ENCODE measurements around the gene GNG12.
"Not testable (repeated sequence)": the region's sequence is repeated elsewhere in the genome, so short reads cannot be mapped to it uniquely, and the experiment has no call there.

GNG12 gene

DNA sequence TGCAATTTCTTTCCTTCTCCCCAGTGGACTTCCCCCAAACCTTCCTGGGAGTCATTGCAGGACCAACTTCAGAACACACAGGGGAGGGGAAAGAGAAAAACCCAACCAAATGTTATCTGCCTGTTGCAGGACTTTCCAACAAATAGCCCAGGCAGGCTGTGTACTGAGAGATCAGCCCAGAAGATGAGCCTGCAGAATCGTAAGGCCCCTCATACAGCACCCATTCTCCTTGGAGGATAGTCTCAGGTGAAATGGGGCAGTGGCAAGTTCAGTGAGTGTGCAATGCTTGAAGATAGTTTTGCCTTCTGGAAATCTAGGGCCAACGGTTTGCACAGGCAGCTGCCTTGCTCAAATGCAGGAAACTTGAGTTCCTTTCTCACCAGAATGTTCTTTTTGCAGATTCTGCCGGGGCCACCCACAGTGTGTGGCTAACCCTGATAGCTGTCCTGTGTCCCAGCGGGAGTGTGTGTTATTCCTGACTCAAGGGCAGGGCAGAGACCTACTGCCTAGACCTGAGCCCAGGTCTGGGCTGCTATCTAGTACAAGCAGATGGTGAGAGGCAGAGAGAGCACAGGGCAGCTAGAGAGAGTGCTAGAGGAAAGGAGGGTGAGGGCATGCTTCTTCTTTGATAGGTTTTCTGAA lies 99.5 kb downstream of the GNG12 start:
- no peak for DNase-seq (ENCODE audit: low read depth)

GRCh38 chr1:67732750-67733151 lies 100.5 kb downstream of the GNG12 start:
- DNase-seq (ENCODE audit: low read depth), result no peak

DNA sequence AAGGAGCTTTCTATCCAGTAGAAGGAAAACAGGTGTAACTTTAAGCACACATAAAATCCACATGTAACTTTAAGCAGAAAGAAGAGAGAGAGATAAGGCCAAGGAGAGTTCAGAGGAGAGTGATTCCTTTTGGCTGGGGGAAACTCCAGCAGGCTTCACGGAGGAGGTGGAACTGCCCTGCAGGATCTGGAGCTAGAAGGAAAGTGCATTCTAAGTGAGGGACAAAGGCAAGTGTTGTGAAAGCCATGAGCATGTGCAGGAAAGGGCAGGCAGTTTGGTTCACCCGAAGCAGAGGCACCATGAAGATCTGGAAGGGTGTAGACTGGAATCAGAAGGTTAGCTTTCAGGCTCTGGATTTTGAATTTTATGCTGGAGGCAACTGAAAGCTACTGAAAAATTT lies 101.9 kb downstream of the GNG12 start:
- DNase-seq (ENCODE audit: low read depth), result no peak

DNA sequence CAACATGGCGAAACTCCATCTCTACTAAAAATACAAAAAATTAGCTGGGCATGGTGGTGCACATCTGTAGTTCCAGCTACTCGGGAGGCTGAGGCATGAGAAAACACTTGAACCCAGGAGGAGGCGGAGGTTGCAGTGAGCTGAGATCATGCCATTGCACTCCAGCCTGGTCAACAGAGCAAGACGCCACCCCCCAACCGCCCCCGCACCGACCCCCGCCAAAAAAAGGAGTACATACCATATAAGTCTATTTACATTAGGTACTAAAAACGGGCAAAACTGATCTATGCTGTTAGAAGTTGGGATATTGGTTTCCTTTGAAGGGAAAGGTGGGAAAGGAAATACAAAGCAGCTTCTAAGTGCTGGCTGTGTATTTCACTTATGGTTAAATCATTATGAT lies 103.0 kb downstream of the GNG12 start:
- not testable (repeated sequence) for DNase-seq (ENCODE audit: low read depth)

DNA sequence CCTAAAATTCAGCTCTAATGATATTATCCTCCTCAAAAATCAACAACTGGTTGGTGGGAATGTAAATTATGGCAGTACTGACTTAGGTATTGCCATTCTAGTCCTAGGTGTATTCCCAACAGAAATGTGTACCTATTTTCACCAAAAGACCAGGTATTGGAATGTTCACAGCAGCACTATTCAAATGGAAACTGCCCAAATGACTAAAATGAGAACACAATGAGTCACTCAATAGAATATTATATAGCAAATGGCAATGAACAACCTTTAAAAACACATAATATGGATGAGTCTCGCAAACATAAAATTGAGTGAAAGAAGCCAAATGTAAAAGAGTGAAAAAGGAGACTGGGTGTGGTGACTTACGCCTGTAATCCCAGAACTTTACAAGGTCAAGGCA lies 103.4 kb downstream of the GNG12 start:
- no peak for DNase-seq (ENCODE audit: low read depth)

DNA sequence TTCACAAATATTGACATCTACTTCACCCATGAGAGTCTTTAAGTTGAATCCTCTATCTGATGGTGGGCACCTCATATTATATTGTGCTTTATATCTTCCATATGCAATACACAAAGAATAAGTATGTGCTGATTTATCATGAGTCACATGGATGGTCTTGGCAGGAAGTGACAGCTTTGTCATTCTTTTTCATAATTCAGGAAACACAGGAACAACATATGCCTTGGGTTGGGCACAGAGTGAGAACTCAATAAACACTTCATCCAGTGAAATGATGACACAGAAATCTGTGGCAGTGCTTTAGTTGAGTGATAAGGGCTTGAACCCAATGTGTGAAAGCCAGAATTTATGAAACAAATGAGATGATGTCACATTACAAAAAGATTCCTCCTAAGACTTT lies 107.0 kb downstream of the GNG12 start:
- no peak for DNase-seq (ENCODE audit: low read depth)

GRCh38 chr1:67724928-67725560 lies 108.2 kb downstream of the GNG12 start:
- DNase-seq (ENCODE audit: low read depth), result no peak

DNA sequence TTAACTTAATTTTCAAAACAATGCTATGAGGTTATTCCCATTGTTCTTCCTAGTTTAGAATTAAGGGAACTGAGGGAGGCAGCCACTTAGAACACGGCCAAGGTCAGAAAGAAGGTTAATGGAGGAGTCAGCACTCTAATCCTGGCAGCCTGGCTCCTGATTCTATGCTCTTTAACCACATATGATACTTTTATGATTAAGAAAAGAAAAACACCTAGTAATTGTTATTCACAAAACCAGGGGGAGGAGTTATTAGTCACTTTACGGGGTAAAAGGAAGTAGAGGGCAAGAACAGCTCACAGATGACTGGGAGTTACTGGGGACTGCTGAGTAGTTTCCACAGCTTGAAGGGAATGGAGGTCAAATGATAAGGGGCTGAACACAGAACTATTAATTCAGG lies 109.6 kb downstream of the GNG12 start:
- no peak for DNase-seq (ENCODE audit: low read depth)

GRCh38 chr1:67723126-67723525 lies 110.1 kb downstream of the GNG12 start:
- DNase-seq (ENCODE audit: low read depth), result no peak

DNA sequence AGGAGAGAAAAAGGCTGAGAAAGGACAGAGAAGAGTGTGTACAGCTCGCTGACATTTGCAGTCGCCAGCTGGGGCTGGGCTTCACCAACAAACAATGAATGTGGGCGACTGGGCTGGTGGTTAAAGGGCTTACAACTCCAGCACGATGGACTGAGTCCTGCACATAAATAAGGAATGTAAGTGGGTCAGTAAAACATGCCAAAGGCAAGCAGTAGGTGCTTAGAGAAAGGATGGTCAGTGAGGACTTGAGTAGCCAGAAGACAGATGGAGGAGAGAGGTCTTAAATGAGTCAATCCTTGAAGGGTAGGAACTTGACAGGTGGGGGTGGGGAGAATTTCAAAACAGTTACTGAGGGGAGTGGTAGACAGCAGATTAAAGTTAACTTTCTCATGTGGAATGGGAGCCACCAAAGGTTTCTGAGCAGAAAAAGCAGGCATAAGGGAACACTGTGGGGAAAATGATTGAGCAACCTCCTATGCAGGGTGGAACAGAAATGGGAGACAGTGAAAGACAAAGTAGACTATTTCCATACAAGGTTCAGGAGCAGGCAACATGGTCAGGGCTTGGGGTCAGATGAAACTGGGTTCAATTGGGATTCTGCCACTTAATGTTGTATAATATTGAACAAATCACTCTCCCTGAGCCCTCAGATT lies 110.8 kb downstream of the GNG12 start:
- DNase-seq (ENCODE audit: low read depth), result no peak

- no peak for DNase-seq (ENCODE audit: low read depth)
These were observed 111.5 kb downstream of the GNG12 start for GRCh38 chr1:67721650-67722291.

- no peak for DNase-seq (ENCODE audit: low read depth)
These were observed 112.2 kb downstream of the GNG12 start for GRCh38 chr1:67721112-67721511.

DNA sequence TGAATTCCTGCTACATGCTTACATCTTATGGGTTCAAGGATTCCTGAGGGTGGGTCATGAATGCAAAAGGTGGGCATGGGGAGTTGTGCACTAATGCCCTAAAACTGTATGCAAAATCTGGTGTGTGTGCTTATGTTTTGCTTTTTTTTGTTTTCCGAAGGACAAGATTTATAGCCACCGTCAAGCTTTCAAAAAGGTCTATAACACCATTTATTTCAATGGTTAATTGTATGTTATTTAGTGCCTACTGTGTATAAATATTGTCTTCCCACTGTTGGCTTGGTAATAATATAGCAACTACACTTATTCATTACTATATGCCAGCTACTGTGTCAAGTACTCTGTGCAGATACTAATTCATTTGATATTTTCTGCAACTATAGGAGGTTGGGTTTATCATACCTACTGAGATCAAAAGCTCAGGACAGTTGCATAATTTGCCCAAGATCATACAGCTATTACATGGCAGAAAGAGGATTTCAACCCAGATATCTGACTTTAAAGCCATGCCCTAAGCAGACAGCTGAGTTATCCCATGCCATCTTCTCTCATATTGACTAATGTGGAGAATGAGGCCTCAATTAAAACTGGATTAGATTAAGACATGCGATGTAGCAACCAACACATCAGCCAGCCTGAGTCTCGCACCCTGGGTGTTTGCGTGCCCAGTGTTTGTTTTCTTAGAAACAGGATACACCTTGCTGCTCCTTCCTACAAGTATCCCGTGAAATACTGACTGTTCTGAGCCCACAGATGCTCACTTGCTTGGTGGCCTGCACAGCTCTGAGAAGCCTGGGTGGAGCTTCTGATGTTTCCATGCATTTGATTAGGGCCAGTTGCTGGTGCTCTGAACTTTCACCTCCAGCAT lies 113.7 kb downstream of the GNG12 start:
- DNase-seq (ENCODE audit: low read depth), result no peak

- DNase-seq (ENCODE audit: low read depth), result no peak
These were observed 115.4 kb downstream of the GNG12 start for GRCh38 chr1:67717876-67718275.

- peak; percentile 68 for DNase-seq (ENCODE audit: low read depth)
These were observed 116.5 kb downstream of the GNG12 start for GRCh38 chr1:67716800-67717199.

- DNase-seq (ENCODE audit: low read depth), result no peak
These were observed 117.4 kb downstream of the GNG12 start for GRCh38 chr1:67715819-67716218.

DNA sequence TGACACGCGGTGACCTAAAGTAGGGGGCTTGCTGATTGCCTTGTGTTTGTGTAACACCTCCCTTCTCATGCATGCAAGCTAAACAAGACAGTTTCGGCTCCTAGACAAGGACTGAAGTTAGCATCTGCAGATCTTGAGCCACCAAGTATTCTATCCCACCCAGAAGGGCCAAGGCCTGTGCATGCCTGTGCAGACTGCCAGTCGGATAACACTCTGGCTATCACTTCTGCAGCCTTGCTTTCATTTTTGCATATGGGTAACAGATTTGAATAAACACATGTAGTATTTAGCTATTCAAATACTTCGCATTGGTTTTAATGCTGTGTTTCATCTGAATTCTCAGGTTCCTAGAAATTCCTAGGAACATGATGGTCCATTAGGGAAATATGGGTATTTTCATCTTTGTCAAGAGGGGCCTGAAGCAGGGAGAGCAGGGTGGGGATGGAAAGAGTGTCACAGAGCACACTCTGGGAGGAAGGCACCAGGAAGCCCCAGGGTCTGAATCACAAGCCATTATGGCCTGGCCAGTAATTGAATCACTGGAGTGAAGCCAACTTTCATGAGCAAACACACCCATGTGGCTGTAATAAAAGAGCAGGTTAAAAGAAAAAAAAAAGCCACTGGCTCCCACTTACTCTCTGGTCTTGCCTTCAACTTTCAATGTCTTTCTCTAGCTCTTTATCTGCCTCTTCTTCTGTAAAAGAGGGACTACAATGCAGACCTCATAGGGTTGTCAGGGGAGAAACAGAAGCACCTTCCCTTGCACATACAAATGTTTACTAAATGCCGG lies 120.0 kb downstream of the GNG12 start:
- peak; percentile 57 for DNase-seq (ENCODE audit: low read depth)

DNA sequence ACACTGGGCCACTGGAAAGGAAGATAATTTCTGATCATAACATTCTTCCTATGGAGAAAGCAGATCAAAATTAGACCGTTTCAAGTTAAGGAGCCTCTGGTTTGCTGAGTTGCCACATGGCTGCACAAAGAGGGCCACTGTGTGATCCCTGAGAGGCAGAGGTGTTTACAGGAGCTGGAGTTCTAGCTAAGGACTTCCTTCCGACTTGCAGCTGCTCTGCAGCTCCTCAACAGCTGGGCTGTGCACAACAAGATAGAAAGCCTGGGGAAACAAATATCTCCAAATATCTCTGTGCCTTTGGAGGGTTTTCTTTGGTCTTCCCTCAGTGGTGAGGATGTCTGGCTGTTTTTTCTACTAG lies 121.4 kb downstream of the GNG12 start:
- DNase-seq (ENCODE audit: low read depth), result no peak

DNA sequence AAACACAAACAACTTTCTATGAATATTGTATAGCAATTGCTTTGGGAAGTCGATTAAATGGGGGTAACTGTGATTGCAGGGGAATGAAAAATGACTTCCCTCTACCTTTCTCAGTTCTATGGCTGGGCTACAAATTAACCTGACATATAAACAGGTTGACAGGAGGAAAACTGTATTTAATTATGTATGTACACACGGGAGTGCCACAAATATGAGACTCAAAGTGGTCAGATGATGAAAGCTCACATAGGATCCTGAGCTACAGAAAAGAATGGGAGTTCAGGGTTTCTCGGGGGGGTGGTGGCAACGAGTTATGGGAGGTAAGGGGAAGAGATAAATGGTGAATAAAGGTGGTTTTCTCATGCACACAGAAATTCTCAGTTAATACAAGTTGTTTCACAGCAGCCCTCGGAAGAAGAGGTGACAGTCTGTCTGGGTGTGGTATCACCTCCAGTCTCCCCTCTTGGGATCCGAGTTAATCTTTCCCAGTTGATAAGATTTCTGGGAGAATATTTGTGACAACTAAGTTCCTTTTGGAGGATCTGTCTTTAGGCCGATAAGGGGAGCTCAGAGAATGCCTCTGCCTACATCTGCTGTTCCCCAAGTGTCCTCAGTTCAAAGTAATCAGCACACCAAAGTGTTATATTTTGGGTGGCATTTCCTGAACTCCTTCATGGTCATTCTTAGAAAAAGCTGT lies 122.0 kb downstream of the GNG12 start:
- no peak for DNase-seq (ENCODE audit: low read depth)

GRCh38 chr1:67710417-67710816 lies 122.8 kb downstream of the GNG12 start:
- DNase-seq (ENCODE audit: low read depth), result no peak

GRCh38 chr1:67708606-67709005 lies 124.7 kb downstream of the GNG12 start:
- no peak for DNase-seq (ENCODE audit: low read depth)
